GM12865 (cell line): Measurements from ENCODE around the gene PTPN13.
A peak's percentile ranks its signal among the peaks of the same experiment; 100 is the strongest.

Experiments
- DNase-seq: peaks from one replicate; pipeline ENCODE4 v3.0.0; 2010; ENCODE audit warnings: low read depth
- H3K4me3 ChIP-seq: 2 replicates; pipeline ENCODE4 v1.5.1; 2011; ENCODE audit warnings: mild to moderate bottlenecking, low read depth, low read length, control low read depth
- CTCF ChIP-seq: IDR thresholded peaks from 2 replicates; pipeline ENCODE4 v1.5.1; 2011; ENCODE audit warnings: low read length, control low read depth, low read depth, inconsistent platforms; ENCODE audit not compliant: insufficient read depth; ENCODE audit errors: missing control alignments

The PTPN13 gene

GRCh38 chr4:86564795-86565194 is 29.3 kb upstream of the PTPN13 start:
- TF ChIP-seq CTCF = no peak
- peak; percentile 51 for DNase-seq
- no peak overlapping the region for H3K4me3 ChIP-seq

DNA sequence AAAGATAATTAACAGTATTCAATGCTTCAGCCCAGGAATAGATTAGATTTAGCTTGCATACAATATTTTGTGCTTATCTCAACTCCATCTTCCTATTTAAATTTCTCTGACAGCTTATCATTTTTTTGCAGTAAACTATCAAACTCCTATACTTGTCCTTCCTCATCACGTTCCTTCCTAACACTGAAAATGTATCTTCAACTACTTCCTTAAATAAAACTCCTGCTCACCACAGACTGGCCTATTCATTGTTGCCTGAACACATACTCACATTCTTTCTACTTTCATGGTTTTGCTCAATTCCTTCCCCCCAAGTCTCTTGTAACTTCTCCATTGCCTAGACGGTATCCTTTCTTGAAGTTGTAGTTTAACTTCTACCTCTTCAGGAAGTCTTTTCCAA is 28.5 kb upstream of the PTPN13 start:
- H3K4me3 ChIP-seq = no peak overlapping the region
- no peak for DNase-seq
- no peak for TF ChIP-seq CTCF

DNA sequence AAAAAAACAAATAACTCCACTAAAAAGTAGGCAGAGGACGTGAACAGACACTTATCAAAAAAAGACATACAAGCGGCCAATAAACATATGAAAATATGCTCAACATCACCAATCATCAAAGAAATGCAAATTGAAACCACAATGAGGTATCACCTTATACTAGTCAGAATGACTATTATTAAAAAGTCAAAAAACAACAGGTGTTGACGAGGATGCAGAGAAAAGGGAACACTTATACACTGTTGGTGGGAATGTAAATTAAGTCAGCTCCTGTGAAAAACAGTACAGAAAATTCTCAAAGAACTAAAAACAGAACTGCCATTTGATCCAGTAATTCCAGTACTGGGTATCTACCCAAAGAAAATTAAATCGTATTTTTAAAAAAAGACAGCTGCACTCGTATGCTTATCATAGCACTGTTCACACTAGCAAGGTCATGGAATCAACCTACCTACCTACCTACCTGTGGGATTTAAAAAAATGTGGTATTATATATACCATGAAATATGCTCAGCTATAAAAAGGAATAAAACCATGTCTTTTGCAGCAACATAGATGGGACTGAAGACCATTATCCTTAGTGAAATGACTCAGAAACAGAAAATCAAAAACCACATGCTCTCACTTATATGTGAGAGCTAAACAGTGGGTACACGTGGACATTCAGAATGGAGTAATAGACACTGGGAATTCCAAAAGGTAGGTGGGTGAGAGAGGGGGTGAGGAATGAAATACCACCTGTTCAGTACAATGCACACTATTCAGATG is 24.8 kb upstream of the PTPN13 start:
- peak; percentile 68 for DNase-seq
- TF ChIP-seq CTCF = no peak

DNA sequence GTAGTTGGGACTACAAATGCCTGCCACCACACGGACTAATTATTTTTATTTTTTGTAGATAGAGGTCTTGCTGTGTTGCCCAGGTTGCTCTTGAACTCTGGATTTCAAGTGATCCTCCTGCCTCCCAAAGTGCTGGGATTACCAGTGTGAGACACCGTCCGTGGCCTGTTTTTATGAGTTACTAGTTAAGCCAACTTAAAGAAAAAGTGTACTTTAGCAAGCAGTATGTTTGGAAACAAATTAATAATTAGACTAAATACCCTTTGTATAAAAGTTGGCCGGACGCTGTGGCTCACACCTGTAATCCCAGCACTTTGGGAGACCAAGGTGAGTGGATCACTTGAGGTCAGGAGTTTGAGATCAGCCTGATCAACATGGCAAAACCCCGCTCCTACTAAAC is 14.2 kb upstream of the PTPN13 start:
- no peak for DNase-seq
- no peak for TF ChIP-seq CTCF
- H3K4me3 ChIP-seq = no peak overlapping the region

More for the DNA sequence above, 24.8 kb upstream of the PTPN13 start:
- peak overlapping the region; percentile 42 for H3K4me3 ChIP-seq

GRCh38 chr4:86582410-86582809 is 11.7 kb upstream of the PTPN13 start:
- no peak for TF ChIP-seq CTCF
- DNase-seq = no peak
- H3K4me3 ChIP-seq = peak overlapping the region; percentile 55

DNA sequence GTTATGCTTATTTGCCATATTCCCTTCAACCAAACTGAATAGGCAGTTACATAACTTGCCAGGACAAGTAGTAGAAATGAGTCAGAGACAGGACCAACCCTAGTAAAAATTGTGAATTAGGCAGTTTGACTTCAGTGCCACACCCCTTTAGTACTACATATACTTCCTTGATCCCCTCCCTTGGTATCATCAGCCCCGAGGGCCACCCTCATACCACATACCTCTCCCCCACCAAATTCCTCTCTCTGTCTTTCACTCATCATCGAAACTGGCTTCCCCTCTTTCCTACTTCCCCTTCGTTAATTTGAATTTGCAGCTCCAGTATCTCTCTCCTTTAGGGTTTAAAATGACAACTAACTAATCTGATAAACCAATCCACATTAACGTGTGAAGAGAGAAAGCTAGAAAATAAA is 7.9 kb upstream of the PTPN13 start:
- TF ChIP-seq CTCF = no peak
- H3K4me3 ChIP-seq = peak overlapping the region; percentile 24
- DNase-seq = peak; percentile 44
